GM21723 (cell line): Measurements from ENCODE around the gene MYO7B.

Experiments
- ATAC-seq: cut with Tn5 transposase; IDR thresholded peaks from one replicate; pipeline ENCODE4 v1.9.1; 2021; ENCODE audit warnings: mild to moderate bottlenecking, moderate library complexity; ENCODE audit not compliant: unreplicated experiment

MYO7B gene

DNA sequence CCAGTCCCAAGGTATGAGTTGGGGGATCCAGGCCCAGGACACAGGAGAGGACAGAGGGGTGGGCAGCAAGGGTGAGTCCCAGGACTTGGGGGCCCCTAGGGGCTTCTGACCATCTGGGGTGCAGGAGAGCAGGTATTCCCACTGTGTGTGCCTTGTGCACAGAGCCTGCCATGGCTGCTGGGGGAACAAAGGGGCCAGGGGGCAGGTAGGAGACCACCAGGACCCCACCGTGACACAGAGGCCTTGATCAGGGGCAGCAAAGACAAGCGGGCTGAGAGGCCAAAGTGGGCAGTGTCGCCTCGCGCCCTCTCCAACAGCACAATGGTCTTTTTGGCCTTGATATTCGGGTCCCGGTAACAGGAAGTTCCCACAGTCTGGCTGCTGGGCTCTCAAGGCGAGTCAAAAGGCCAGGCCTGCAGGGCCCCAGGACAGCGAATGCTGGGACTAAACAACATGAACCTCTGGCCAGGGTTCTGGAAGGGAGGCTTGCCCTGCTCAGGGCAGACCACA lies 98.1 kb downstream of the MYO7B start:
- ATAC-seq: no peak

DNA sequence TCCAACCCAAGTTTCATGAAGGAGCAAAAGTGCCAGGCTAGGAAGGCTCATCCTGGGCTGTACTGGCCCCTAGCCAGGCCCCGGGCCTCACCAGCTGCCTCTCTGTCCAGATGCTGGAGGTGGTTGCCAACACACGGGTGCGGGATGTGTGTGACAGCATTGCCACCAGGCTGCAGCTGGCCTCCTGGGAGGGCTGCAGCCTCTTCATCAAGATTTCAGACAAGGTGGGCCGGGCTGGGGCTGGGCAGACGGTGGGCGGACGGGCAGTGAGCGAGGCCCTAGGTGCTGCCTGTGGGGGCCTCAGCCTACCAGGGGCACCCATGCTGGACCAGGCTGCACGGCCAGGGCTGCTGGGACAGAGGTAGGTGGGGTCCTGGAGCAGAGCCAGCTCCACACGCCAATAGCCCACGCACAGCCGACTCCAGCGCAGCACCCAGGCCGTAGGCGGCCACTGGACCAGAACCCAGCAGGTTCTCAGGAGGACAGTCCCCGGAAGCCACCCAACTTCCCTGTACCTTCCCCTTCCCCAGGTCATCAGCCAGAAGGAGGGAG lies 98.7 kb downstream of the MYO7B start:
- no peak for ATAC-seq

DNA sequence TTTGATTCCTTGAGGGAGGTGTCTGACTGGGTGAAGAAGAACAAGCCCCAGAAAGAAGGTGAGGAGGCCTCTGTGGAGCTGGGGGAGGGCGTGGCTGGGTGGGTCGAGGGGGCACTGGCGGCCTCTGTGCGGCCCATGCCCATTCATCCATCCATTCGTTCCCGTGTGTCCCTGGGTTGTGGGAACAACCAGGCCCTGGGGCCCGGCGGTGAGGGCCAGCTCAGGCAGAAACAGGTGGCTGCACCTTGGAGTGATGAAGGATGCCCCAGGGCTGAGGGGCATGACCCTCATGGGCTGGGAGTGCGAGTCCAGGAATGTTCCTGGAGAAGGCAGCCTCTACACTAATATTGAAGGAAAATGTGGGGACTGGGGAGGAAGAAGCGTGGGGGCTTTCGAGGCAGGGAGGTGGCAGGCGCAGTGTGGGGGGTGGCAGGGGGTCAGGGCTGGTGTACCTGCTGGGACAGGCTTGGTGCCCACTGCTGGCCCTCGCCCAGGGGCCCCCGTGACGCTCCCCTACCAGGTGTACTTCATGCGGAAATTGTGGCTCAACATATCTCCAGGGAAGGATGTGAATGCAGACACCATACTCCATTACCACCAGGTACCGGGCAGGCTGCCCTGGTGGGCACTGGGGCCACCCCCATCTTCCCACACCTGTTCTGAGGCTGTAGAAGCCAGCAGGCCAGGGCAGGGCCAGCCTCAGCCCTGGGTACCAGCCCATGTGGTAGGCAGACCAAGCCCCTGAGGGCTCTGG lies 99.3 kb downstream of the MYO7B start:
- no peak for ATAC-seq

DNA sequence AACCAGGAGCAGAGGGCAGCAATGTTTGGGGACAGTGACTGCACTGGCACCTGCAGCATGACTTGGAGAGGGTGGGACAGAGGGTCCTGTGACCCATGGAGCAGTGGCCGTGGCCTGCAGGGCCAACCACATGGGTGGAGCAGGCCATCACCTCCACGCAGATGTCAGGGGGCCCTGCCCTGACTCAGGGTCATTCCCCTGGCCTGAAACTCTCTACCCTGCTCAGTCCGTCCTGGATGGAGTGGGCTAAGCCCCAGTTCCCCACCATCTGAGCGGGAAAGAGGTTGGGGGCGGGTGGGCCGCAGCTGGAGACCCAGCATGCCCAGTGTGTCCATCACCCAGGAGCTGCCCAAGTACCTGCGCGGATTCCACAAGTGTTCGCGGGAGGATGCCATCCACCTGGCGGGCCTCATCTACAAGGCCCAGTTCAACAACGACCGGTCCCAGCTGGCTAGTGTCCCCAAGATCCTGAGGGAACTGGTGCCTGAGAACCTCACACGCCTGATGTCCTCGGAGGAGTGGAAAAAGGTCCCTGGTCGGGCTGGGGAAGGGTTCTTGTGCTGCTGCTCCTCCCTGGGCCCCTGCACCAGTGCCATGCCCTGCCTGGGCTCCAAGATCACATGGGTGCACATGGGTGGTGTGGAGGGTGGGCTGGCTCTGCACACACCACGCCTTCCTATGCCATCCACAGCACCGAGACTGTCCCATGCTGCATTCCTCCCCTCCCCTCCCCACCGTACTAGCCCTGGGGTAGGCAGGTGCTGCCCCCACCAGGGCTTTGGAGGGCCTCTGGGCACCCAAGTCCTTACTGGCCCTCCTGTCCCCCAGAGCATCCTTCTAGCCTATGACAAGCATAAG lies 100.1 kb downstream of the MYO7B start:
- ATAC-seq: no peak

DNA sequence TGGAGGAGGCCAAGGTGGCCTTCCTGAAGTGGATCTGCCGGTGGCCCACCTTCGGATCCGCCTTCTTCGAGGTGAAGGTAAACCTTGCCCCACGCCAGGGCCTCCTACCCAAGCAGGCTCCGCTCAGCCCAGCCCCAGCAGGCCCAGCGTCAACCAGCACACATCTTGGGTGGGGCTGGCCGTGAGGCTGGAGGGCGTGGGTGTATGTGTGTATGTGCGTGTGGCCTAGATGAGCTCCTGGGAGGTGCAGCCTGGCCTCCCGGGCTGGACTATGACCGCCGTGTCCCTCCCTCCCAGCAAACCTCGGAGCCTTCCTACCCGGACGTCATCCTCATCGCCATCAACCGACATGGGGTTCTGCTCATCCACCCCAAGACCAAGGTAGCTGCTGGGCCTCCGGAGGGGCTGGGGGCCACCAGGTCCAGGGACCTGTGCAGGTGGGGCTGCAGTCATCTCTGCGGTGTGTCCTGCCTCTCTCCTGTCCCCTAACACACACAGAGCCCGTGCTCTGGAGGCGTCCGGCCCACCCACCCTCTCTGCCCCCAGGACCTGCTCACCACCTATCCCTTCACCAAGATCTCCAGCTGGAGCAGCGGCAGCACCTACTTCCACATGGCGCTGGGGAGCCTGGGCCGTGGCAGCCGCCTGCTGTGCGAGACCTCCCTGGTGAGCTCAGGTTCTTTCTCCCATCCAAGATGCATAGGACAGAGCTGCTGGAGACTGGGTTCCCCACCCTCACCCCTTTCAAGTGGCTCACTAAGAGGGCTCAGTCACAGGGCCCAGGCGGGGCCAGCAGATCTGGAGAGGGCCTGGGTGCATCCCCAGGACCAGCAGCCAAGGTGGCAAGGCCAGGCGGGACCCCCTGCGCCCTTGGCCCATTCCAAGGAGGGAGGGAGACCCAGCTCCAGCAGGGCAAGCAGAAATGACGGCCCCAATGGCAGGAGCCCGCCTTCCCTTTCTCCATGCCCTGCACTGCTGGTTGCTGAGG lies 101.1 kb downstream of the MYO7B start:
- no peak for ATAC-seq

DNA sequence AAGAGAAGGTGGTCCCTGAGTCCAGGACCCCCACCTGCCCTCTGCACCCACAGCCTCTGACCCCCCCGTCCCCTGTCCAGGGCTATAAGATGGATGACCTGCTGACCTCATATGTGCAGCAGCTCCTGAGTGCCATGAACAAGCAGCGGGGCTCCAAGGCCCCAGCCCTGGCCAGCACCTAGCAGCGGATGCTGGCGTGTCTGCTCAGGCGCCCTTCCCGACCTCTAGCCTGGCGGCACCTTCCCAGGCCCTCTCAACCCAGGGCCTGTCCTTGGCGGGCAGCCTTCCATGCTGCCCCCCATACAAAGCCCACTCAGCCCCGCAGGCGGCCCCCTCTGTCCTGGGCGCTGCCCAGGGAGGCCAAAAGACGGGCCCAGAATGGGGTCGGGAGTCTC lies 101.8 kb downstream of the MYO7B start:
- no peak for ATAC-seq

DNA sequence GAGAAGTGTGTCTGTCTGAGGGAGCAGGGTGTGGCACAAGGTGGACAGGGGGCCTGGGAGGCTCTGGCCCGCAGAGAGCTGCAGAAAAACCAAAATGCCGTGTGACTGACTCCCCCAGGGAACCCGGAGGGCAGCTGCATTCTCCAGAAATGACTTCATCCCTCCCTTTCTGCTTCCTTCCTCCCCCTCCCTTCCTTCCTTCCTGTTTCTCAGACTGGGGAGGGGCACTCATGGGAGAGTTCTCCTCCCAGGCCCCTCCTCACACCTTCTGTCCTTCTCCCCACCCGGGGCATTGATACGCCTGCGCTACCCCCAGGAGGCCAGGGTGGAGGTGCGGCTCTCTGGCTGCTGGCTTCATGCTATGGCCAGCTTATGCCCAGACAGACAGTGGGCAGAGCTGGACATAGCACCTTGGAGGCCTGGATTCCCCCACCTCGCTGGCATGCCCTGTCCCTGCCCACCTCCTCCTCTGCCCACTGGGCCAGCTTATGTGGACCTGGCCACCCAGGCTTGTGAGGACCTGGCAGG lies 102.3 kb downstream of the MYO7B start:
- no peak for ATAC-seq

DNA sequence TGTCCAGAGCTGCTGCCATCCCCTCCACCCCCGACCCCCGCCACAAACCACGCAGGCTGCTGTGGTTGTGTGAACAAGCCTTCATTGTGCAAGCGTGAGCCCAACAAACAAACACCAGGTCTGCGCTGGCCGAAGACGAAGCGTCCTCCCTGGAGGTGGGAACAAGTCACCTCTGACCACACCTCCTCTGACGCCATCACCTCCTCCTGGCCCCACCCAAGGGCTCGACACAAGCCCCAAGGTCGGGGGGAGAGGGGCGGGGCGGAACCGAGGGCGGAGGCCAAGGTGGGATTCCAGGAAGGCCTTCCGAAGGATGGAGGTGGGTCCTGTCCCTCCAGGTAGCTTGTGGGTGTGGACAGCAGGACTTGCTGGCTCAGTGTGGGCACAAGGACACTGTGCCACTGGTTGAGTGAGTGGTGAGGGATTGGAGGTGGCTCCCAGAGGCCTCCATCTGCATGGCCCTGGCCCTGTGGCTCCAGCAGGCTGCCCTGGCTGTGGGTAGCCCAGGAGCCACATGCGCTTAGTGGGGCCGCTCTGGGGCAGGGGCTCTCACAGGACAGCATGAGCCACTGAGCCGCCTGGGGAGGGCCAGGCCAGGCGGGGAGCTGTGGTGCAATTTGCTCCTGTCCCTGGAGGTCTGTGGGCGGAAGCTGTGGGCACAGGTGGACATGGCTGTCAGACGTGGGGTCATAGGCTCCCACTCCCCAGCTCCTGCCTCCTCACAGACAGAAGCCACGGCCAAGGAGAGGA lies 103.1 kb downstream of the MYO7B start:
- no peak for ATAC-seq

DNA sequence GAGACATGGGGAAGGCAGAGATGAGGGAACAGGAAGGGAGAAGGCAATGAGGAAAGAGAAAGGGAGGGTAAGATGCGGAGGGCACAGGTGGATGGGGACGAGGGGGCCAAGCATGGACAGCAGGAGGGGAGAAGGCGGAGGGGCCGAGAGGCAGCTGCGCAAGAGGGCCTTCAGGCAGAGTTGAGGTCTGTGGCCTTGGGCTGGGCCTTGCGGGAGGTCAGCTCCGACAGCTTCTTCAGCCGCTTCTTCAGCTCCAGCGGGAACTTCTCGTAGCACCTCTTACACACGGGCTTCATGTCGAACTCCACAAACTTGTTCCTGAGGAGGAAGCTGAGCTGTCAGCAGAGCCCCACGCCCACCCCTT lies 103.6 kb downstream of the MYO7B start:
- ATAC-seq: no peak

DNA sequence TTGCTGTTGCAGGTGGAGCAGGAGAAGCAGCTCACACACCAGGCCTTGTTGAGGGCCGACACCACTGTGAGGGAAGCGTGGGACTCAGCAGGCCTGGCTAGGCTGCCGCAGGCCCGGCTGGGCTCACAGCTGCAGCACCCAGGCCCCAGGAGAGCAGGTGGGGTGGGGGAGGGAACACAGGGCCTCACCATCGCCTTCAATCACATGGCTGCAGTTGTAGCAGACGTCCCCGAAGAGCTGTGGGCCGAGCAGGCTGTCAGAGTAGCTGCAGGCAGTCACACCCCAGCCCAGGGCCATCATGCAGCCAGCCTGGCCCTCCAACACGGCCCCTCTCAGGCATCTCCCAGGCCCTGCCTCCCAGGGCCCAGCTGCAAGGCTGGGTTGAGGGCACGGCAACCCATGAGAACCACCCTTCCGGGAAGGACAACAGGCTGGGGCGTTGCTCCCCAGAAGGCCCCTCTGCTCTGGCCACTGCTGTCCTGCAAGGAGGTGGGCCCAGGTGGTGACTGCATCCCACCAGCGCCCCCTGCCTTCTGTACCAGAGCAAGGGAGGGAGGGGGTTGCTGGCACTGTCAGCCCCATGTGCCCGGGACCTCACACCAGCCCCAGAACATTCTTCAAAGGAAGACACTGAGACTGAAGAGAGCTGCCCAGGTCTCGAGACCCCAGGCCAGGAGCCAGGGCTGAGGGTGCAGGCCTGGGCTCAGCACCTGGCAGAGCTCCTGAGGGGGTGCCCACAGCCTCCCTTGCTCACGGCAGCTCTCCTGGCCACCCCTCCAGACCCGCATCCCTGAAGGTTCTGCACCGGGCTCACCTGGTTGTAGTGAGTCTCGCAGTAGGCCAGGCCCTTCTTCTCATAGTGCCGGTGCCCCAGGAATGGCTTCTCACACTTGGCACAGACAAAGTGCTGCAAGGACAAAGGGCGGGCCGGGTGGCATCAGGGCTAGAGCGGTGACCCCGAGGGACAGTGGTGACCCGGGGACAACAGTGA lies 104.9 kb downstream of the MYO7B start:
- no peak for ATAC-seq

DNA sequence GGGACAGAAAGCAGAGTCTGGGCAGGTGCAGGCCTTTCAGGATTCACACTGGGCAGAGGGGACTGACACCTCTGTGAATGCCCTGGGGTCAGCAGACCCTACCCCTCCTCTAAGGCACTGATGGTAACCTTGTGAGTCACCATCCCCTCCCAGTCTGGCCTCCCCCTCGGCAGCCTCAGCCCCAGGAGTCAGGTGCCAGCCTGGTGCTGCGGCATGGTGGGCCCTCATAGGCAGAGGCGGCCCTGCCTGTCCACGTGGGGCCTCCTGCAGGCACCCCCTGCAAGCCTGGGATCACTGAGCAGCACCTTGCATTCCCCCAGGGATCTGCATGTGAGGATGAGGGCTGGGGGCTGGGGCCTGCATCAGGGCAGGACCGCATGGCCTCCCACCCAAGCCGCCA lies 105.7 kb downstream of the MYO7B start:
- no peak for ATAC-seq

DNA sequence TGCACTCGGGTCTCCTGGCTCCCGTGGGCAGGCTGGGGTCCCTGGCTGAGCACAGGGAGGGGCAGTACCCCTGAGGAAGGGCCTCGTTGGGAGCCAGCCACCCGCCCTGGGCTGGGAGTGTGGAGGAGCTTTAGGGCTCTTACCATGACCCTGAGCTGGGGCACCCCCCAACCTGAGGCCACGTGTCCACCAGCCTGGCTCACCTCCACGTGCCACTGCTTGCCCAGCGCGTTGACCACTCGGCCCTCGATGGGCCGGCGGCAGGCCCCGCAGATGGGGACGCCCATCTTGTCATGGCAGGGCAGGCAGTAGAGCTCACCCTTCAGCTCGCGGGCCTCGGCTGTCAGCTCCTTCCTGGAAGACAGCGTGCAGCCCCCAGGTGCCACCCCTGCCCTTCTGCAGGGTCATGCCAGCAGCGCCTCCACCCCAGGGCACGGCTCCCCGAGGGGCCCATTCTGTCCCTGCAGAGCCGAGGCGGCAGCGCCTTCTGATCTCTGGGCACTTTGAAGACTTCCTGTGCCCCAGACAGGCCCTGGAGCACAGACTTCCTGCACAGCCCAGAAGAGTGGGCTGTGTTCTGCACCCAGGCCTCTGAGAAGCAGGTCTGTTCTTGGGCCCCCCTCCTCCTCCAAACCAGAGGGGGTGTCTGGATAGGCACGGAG lies 106.5 kb downstream of the MYO7B start:
- ATAC-seq: no peak

DNA sequence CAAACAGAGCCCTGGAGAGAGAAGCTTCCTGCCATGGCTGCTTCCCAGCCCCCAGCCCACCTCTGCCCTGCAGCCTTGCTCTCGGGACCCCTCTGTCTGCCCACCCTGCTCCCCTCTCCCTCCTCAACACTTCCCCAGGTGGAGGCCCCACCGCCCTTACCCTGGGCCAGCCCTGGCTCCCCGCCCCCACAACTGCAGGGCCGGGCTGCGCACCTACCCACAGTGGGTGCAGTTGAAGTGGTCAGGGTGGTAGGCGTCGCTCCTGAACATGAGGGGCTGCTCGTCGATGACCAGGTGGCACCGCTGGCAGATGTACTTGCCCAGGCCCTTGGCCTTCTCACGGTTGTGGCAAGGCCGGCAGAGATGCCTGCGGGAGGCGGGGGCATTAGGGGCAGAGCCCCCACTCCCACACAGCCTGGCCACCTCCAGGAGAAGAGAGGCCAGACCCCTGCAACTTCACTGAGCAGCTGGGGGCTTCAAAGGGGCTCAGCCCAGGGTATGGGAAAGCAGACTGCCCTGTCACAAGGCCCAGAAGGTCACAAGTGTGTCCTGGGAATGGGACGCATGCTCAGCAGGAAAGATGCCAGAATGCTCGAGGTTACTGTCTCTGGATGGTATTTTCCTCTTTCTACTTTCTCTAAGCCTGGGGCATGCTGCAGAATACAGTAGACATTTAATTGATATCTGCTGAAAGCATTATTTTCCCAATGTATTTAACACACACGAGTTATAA lies 107.4 kb downstream of the MYO7B start:
- ATAC-seq: no peak

DNA sequence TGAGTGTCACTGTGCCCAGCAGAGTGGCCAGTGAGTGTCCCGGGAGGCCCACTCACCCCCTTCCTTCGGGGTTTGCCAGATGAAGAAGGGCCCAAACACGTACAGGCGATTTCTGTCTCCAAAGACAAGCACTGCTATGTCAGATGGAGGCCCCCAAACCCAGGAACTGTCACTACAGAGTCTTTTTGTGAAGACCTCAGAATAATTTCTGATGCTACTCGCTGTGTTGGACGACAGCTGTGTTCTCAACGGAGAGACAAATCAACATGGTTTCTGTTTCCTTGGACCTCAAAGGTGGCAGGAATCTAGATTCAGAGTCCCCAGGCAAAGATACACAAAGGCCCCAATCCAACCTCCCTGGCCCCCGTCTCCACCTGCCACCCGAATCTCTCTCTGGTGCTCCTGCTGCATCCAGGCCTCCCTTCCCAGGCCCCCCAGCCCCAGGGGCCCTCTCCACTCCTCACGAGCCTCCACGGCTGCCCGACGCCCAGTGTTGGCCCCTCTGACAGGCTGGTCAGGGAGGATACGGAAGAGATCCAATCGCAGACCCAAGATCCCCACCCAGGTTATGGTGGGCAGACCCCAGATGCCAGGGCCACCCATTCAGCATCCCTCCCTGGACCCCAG lies 108.1 kb downstream of the MYO7B start:
- no peak for ATAC-seq

DNA sequence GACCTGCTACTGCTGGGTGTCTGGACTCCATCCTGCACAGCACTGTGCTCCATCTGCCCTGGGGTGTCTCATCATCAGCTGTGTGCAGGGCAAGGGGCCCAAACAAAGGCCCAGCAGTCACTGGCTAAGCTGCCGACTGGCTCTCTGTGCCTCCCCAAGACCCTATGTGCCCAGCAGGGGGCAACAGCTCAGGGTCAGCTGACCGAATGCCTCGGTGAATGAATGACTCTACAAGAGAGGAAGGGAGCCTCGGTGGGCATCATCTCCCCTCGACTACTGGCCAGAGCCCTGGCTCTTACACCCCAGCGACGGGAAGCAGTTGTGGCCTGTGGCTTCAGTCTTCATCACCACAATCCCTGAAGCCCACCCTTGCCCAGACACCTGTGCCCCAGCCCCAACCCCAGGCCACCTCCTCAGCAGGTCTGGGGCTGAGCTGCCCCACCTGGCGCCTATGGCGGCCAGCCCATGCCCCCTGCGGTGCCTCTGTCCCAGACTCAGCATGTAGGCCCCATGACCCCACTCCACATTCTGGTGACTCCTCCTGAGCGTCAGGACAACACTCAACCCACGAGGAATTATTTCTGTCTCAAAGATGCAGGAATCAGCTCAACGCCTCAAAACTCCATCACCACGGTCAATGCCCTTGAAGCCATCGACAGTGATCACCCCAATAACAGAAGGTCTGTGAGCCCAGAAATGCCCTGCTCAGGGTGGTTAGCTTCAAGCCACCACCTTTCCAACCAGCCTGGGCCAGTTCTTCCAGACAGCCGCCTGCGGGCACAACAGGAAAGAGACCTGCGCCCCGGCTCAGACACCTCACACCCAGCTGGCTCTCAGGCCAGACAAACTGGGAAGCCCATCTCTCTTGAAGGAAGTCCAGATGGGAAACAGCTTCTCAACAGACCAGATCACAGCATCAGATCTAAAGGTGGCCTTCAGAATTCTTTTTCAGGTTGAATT lies 108.9 kb downstream of the MYO7B start:
- ATAC-seq: no peak

DNA sequence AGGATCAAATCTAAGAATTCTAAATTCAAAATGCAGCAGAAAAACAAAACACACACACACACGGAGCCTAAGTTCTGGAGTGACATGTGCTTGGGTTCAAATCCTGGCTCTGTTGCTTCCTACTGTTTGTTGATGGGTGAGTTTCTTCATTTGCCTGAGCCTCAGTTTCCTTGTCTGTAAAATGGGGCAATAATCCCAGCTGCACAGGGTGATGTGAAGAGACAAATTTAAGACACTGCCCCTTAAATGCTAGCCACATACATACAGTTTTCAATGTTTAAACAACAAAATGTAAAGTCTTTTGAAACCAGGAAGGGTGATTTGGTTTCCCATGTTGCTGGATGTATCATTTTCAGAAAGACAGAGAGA lies 109.5 kb downstream of the MYO7B start:
- no peak for ATAC-seq
